HCT116 (cell line): Measurements from ENCODE around the gene PSRC1. TPM values are rescaled to one million over a fixed set of nuclear protein-coding genes. Genes with fewer than 3 reads are reported as not detected.

Source experiments
- ATAC-seq: fragments of 200-7000 bp; cut with Tn5 transposase; 2 replicates; pipeline ENCODE4 v1.9.1; 2020; ENCODE audit warnings: mild to moderate bottlenecking, moderate library complexity
- BruUV-seq: library from RNA; stranded (reverse); fragments of 400-500 nt; replicated peaks from 2 replicates; lab custom pipeline; 2021; lab: Mats Ljungman, UMichigan
- CTCF ChIA-PET: fragments of 300-600 bp; sonication (Branson Sonifier 250); formaldehyde crosslinking; loops from one replicate; lab custom pipeline; 2021; ENCODE audit warnings: antibody characterized with exemption; lab: Charles Lee
- POLR2A ChIA-PET: fragments of 300-600, 350-600 bp; sonication (Branson Sonifier 250); formaldehyde crosslinking; loops from one replicate; lab custom pipeline; 2021; ENCODE audit warnings: antibody characterized with exemption; lab: Charles Lee
- RAD21 ChIA-PET, 2 experiments: fragments of 300-600 bp; sonication (Branson Sonifier 250); formaldehyde crosslinking; loops; one replicate each; lab custom pipeline; 2023; ENCODE audit warnings: low total read pairs in 2 of 2; ENCODE audit not compliant: uncharacterized antibody in 2 of 2, unreplicated experiment in 2 of 2, low non-redundant PET in 1 of 2; lab: Charles Lee
- DNase-seq: peaks from one replicate; pipeline ENCODE4 v3.0.0-alpha.2; 2010; ENCODE audit warnings: low read depth, low spot score
- H2AFZ ChIP-seq: fragments of 200-600 bp; shearing (Covaris generic), sonication (generic); 2 replicates; pipeline ENCODE4 v1.6.1; 2017; ENCODE audit warnings: low read depth, mixed run types, mixed read lengths, antibody characterized with exemption, low read length; ENCODE audit not compliant: poor library complexity, severe bottlenecking
- H3K27ac ChIP-seq: 2 replicates; pipeline ENCODE4 v1.5.1; 2012; ENCODE audit warnings: low read depth, low read length
- H3K27me3 ChIP-seq: fragments of 200-600 bp; sonication (generic); 2 replicates; pipeline ENCODE4 v1.6.1; 2016; ENCODE audit warnings: mixed run types, low read length, mixed read lengths; ENCODE audit not compliant: insufficient read depth
- H3K36me3 ChIP-seq, 2 experiments: fragments of 200-500 bp in 1 of 2; fragments of 200-600 bp in 1 of 2; sonication (Bioruptor generic) in 1 of 2; sonication (generic) in 1 of 2; 2 replicates each; pipeline versions ENCODE4 v1.5.1 to v1.6.1; 2014 to 2016; ENCODE audit warnings: low read length in 2 of 2, inconsistent platforms in 1 of 2, mixed read lengths in 1 of 2, mixed run types in 1 of 2; ENCODE audit not compliant: insufficient read depth in 2 of 2, control insufficient read depth in 1 of 2
- H3K4me1 ChIP-seq, 2 experiments: fragments of 200-600 bp in 1 of 2; sonication (generic) in 1 of 2; 2 replicates each; pipeline versions ENCODE4 v1.5.1 to v1.6.1; 2012 to 2017; ENCODE audit warnings: low read length in 2 of 2, inconsistent platforms in 1 of 2, mild to moderate bottlenecking in 1 of 2, mixed read lengths in 1 of 2, mixed run types in 1 of 2, moderate library complexity in 1 of 2; ENCODE audit not compliant: insufficient read depth in 2 of 2, control insufficient read depth in 1 of 2
- H3K4me2 ChIP-seq: fragments of 200-600 bp; sonication (generic); 2 replicates; pipeline ENCODE4 v1.6.1; 2017; ENCODE audit warnings: mixed run types, low read length, mixed read lengths
- H3K4me3 ChIP-seq, 2 experiments: fragments of 200-600 bp in 1 of 2; sonication (generic) in 1 of 2; replicated peaks in 1 of 2; 2 replicates each; pipeline ENCODE4 v1.5.1; 2011 to 2016; ENCODE audit warnings: low read length in 2 of 2, control low read depth in 1 of 2, low read depth in 1 of 2, mild to moderate bottlenecking in 1 of 2, mixed read lengths in 1 of 2, mixed run types in 1 of 2
- H3K79me2 ChIP-seq: fragments of 200-600 bp; sonication (generic); 2 replicates; pipeline ENCODE4 v1.6.1; 2017; ENCODE audit warnings: mild to moderate bottlenecking, mixed run types, low read length, moderate library complexity, mixed read lengths; ENCODE audit not compliant: insufficient read depth
- H3K9ac ChIP-seq: fragments of 200-600 bp; sonication (generic); 2 replicates; pipeline ENCODE4 v1.6.1; 2016; ENCODE audit warnings: low read length, mixed read lengths
- H3K9me2 ChIP-seq: fragments of 200-600 bp; sonication (generic), shearing (Covaris generic); 2 replicates; pipeline ENCODE4 v1.6.1; 2017; ENCODE audit warnings: mixed run types, mild to moderate bottlenecking, moderate library complexity; ENCODE audit not compliant: insufficient read depth
- H3K9me3 ChIP-seq, 2 experiments: fragments of 200-500 bp in 1 of 2; fragments of 200-600 bp in 1 of 2; sonication (Bioruptor generic) in 1 of 2; sonication (generic) in 1 of 2; 2 replicates each; pipeline ENCODE4 v1.6.1; 2014 to 2017; ENCODE audit warnings: low read length in 2 of 2, mixed read lengths in 2 of 2, inconsistent platforms in 1 of 2, low read depth in 1 of 2, mild to moderate bottlenecking in 1 of 2, mixed run types in 1 of 2, moderate library complexity in 1 of 2; ENCODE audit not compliant: control insufficient read depth in 1 of 2, insufficient read depth in 1 of 2
- H4K20me1 ChIP-seq: fragments of 200-600 bp; sonication (generic), shearing (Covaris generic); 2 replicates; pipeline ENCODE4 v1.6.1; 2017; ENCODE audit warnings: mixed run types, mild to moderate bottlenecking, moderate library complexity; ENCODE audit not compliant: insufficient read depth
- ATF3 ChIP-seq: IDR thresholded peaks from 2 replicates; pipeline ENCODE4 v1.6.1; 2012
- CEBPB ChIP-seq: IDR thresholded peaks from 2 replicates; pipeline ENCODE4 v1.6.1; 2012; ENCODE audit warnings: low read depth
- EGR1 ChIP-seq: IDR thresholded peaks from 2 replicates; pipeline ENCODE4 v1.6.1; 2012; ENCODE audit warnings: low read depth
- EZH2phosphoT487 ChIP-seq: fragments of 200-600 bp; IDR thresholded peaks from 2 replicates; pipeline ENCODE4 v1.6.1; 2018; ENCODE audit warnings: antibody characterized with exemption, borderline replicate concordance
- FOSL1 ChIP-seq: IDR thresholded peaks from 2 replicates; pipeline ENCODE4 v1.6.1; 2012; ENCODE audit warnings: low read depth
- MAX ChIP-seq: IDR thresholded peaks from 2 replicates; pipeline ENCODE4 v1.6.1; 2012
- POLR2A ChIP-seq: IDR thresholded peaks from 2 replicates; pipeline ENCODE4 v1.7.0; 2011; ENCODE audit warnings: borderline replicate concordance; ENCODE audit not compliant: insufficient read depth, insufficient read length; ENCODE audit errors: extremely low read depth
- POLR2AphosphoS5 ChIP-seq: IDR thresholded peaks from 2 replicates; pipeline ENCODE4 v1.6.1; 2011; ENCODE audit warnings: mild to moderate bottlenecking, low read depth, low read length, moderate library complexity
- RAD21 ChIP-seq: IDR thresholded peaks from 2 replicates; pipeline ENCODE4 v1.6.1; 2012; ENCODE audit warnings: low read depth, mild to moderate bottlenecking
- SIN3A ChIP-seq: IDR thresholded peaks from 2 replicates; pipeline ENCODE4 v1.6.1; 2012; ENCODE audit warnings: low read depth
- SRF ChIP-seq: IDR thresholded peaks from 2 replicates; pipeline ENCODE4 v1.6.1; 2012; ENCODE audit warnings: low read depth
- TCF7L2 ChIP-seq: IDR thresholded peaks from 2 replicates; pipeline ENCODE4 v1.7.0; 2011; ENCODE audit warnings: borderline replicate concordance, inconsistent platforms; ENCODE audit not compliant: insufficient read depth, insufficient read length; ENCODE audit errors: extremely low read depth
- YY1 ChIP-seq: IDR thresholded peaks from 2 replicates; pipeline ENCODE4 v1.6.1; 2011; ENCODE audit warnings: low read length, low read depth, moderate library complexity, mild to moderate bottlenecking; ENCODE audit not compliant: insufficient replicate concordance; ENCODE audit errors: extremely low read depth
- ZNF274 ChIP-seq: fragments of 200-500 bp; sonication (Bioruptor generic); IDR thresholded peaks from 2 replicates; pipeline ENCODE4 v1.6.1; 2014; ENCODE audit warnings: mild to moderate bottlenecking, low read depth, low read length, inconsistent platforms
- intact Hi-C: fragments of 100-400 bp; cut with micrococcal nuclease; formaldehyde crosslinking; loops from 2 replicates; pipeline ENCODE4 v1.10.0; 2022
- total RNA-seq: library from RNA; stranded (reverse); gene quantifications from one replicate; pipeline ENCODE4 v1.2.1, GENCODE V29; 2021; ENCODE audit not compliant: unreplicated experiment
- TF ChIP-seq, protein P1 (sequence below), 3 experiments: fragments of 200-600 bp in 1 of 3; sonication (generic) in 1 of 3; IDR thresholded peaks in 2 of 3; conservative IDR thresholded peaks in 1 of 3; 2 replicates each; pipeline ENCODE4 v1.5.1; 2012 to 2017; ENCODE audit warnings: low read depth in 2 of 3, low read length in 2 of 3, antibody characterized with exemption in 1 of 3, borderline replicate concordance in 1 of 3, control low read depth in 1 of 3, mild to moderate bottlenecking in 1 of 3, mixed read lengths in 1 of 3, mixed run types in 1 of 3, moderate library complexity in 1 of 3; ENCODE audit not compliant: insufficient read depth in 1 of 3
- TF ChIP-seq, protein P2 (sequence below): IDR thresholded peaks from 2 replicates; pipeline ENCODE4 v1.6.1; 2011; ENCODE audit warnings: mild to moderate bottlenecking, low read length, moderate library complexity; ENCODE audit not compliant: insufficient replicate concordance; ENCODE audit errors: extremely low read depth

PSRC1 gene
- total RNA-seq, 1 experiment from 2014 or later: 44.8 TPM

DNA sequence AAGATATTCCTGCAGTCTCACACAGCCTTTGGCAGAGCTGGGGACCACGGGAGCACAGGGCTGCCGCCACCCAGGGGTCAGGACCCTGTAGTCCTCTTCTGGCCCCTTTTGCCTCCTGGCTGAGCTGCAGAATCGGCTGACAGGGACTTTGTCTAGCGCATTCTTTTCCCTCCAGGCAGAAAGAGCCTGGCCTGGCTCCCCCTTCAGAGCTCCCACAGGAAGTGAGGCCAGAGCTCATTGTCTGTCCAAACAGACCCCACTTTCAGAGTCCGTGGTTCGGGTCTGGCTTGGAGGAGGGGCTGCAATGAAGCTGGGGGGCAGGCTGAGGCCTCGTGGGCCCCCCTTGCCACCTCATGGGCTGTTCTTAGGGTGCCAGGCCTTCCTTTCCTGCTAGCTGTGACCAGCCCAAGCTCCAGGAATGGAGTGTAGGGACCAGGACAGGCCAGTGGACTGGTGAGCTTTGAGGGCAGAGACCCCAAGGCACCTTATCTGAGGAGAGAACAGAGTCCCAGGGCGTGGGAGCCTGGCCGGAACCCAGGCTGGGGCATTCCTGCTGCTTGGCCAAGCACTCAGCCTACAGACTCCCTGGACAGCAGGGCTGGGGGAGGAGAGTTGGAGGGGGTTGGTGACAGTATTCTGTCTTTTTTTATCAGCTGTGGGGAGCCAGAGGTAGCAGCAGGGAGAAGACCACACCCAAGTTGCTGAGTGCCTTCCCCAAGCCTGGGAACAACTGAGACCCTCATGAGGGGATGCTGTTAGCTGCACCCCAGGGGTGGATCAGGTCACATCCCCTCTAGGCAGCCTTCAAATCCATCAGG is 28.9 kb downstream of the PSRC1 start:
- Histone ChIP-seq H3K4me1 (peaks cover 6 to 19% of the 10 kb centered on the region in 2 experiments; a peak in 3 of 4 replicates), H4K20me1 (no peaks in the 10 kb centered on the region), H3K4me2 (no peak overlapping the region), H3K27ac (no peak overlapping the region), H3K9me3 (no peaks in the 10 kb centered on the region), H2AFZ (no peak overlapping the region), H3K9ac (no peak overlapping the region), H3K36me3 (no peaks in the 10 kb centered on the region), H3K9me2 (no peaks in the 10 kb centered on the region), H3K27me3 (no peaks in the 10 kb centered on the region), H3K79me2 (no peaks in the 10 kb centered on the region), H3K4me3 (no peak overlapping the region)
- ChIA-PET RAD21 (no interaction called here), POLR2A (interaction anchor here (1.1 kb wide), 1 partner anchor 9 kb away, joined by 3 read pairs; no protein-coding TSS in a partner anchor), CTCF (interaction anchor here (1.6 kb wide), 1 partner anchor 145 kb away, joined by 4 read pairs; no protein-coding TSS in a partner anchor)
- intact Hi-C loops: no loop called here
- TF ChIP-seq ATF3: no peak
- no peak for TF ChIP-seq SIN3A
- TF ChIP-seq YY1: no peak
- no peak for TF ChIP-seq CEBPB
- TF ChIP-seq, protein P1, sequence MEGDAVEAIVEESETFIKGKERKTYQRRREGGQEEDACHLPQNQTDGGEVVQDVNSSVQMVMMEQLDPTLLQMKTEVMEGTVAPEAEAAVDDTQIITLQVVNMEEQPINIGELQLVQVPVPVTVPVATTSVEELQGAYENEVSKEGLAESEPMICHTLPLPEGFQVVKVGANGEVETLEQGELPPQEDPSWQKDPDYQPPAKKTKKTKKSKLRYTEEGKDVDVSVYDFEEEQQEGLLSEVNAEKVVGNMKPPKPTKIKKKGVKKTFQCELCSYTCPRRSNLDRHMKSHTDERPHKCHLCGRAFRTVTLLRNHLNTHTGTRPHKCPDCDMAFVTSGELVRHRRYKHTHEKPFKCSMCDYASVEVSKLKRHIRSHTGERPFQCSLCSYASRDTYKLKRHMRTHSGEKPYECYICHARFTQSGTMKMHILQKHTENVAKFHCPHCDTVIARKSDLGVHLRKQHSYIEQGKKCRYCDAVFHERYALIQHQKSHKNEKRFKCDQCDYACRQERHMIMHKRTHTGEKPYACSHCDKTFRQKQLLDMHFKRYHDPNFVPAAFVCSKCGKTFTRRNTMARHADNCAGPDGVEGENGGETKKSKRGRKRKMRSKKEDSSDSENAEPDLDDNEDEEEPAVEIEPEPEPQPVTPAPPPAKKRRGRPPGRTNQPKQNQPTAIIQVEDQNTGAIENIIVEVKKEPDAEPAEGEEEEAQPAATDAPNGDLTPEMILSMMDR (IDR thresholded peaks at IDR 0.05 in 2 of 3, conservative IDR thresholded peaks at IDR 0.05 in 1 of 3; ENCODE audit: borderline replicate concordance in 1 of 3, insufficient read depth in 1 of 3, low read depth in 2 of 3, low read length in 2 of 3): no peak
- TF ChIP-seq TCF7L2: no peak
- no peak for TF ChIP-seq POLR2A
- no peak for TF ChIP-seq FOSL1
- TF ChIP-seq, protein P2, sequence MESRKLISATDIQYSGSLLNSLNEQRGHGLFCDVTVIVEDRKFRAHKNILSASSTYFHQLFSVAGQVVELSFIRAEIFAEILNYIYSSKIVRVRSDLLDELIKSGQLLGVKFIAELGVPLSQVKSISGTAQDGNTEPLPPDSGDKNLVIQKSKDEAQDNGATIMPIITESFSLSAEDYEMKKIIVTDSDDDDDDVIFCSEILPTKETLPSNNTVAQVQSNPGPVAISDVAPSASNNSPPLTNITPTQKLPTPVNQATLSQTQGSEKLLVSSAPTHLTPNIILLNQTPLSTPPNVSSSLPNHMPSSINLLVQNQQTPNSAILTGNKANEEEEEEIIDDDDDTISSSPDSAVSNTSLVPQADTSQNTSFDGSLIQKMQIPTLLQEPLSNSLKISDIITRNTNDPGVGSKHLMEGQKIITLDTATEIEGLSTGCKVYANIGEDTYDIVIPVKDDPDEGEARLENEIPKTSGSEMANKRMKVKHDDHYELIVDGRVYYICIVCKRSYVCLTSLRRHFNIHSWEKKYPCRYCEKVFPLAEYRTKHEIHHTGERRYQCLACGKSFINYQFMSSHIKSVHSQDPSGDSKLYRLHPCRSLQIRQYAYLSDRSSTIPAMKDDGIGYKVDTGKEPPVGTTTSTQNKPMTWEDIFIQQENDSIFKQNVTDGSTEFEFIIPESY: no peak
- no peak for TF ChIP-seq MAX
- no peak for TF ChIP-seq EGR1
- TF ChIP-seq SRF: no peak
- no peak for TF ChIP-seq POLR2AphosphoS5
- TF ChIP-seq EZH2phosphoT487: no peak
- no peak for TF ChIP-seq ZNF274
- no peak for TF ChIP-seq RAD21
- DNase-seq (no peak), ATAC-seq (no peak)
- no TSS peak for BruUV-seq
